Smooth muscle cell (in vitro differentiated cells): ENCODE measurements around the gene DNAJC15. TPM values are rescaled to one million over a fixed set of nuclear protein-coding genes. Genes with fewer than 3 reads are reported as not detected.

ENCODE experiments used
- DNase-seq: peaks from one replicate; lab custom pipeline; 2025; ENCODE audit not compliant: unreplicated experiment; lab: John Stamatoyannopoulos, UW
- H2AFZ ChIP-seq: fragments of 200-600 bp; sonication (generic); 2 replicates; pipeline ENCODE4 v1.6.0; 2016; ENCODE audit warnings: antibody characterized with exemption, low read depth, mild to moderate bottlenecking
- H3F3A ChIP-seq: fragments of 200-600 bp; sonication (generic); 2 replicates; pipeline ENCODE4 v1.6.0; 2017; ENCODE audit warnings: antibody characterized with exemption, low read depth
- H3K27ac ChIP-seq: fragments of 200-600 bp; sonication (generic); 2 replicates; pipeline ENCODE4 v1.5.1; 2016; ENCODE audit warnings: low read depth, mild to moderate bottlenecking
- H3K27me3 ChIP-seq: fragments of 200-600 bp; sonication (generic); 2 replicates; pipeline ENCODE4 v1.6.1; 2016; ENCODE audit warnings: low read depth, mild to moderate bottlenecking
- H3K36me3 ChIP-seq: fragments of 200-600 bp; sonication (generic); 2 replicates; pipeline ENCODE4 v1.5.1; 2016; ENCODE audit warnings: low read depth
- H3K4me1 ChIP-seq: fragments of 200-600 bp; sonication (generic); 2 replicates; pipeline ENCODE4 v1.5.1; 2016; ENCODE audit warnings: low read depth
- H3K4me2 ChIP-seq: fragments of 200-600 bp; sonication (generic); 2 replicates; pipeline ENCODE4 v1.6.0; 2016; ENCODE audit warnings: mild to moderate bottlenecking
- H3K4me3 ChIP-seq: fragments of 200-600 bp; sonication (generic); 2 replicates; pipeline ENCODE4 v1.5.1; 2016; ENCODE audit warnings: mild to moderate bottlenecking
- H3K79me2 ChIP-seq: fragments of 200-600 bp; sonication (generic); 2 replicates; pipeline ENCODE4 v1.6.0; 2016; ENCODE audit warnings: low read depth, mild to moderate bottlenecking
- H3K9ac ChIP-seq: fragments of 200-600 bp; sonication (generic); 2 replicates; pipeline ENCODE4 v1.6.0; 2016; ENCODE audit warnings: low read depth
- H3K9me3 ChIP-seq: fragments of 200-600 bp; sonication (generic); replicated peaks from 2 replicates; pipeline ENCODE4 v1.5.1; 2016; ENCODE audit warnings: low read depth
- H4K20me1 ChIP-seq: fragments of 200-600 bp; sonication (generic); 2 replicates; pipeline ENCODE4 v1.6.0; 2016; ENCODE audit warnings: low read depth
- WGBS: methylation state at CpG from one replicate; pipeline ENCODE4 v1.1.7; 2016; ENCODE audit warnings: low lambda C conversion rate; 5-methylcytosine and 5-hydroxymethylcytosine counted together
- polyA plus RNA-seq: library from polyadenylated mRNA; unstranded; fragments of >200 nt; fragmentation: Nextera tagmentation; extraction: Ambion mirVana; gene quantifications from 2 replicates; pipeline ENCODE4 v1.2.1, GENCODE V29; 2016
- total RNA-seq: library from RNA; depleted of rRNA; stranded (reverse); fragments of >200 nt; gene quantifications from 2 replicates; pipeline ENCODE4 v1.2.3, GENCODE V29; 2014
- TF ChIP-seq, protein P1 (sequence below): fragments of 200-600 bp; sonication (generic); IDR thresholded peaks from 2 replicates; pipeline ENCODE4 v1.5.1; 2017; ENCODE audit warnings: borderline replicate concordance, mild to moderate bottlenecking, antibody characterized with exemption; ENCODE audit not compliant: insufficient read depth, poor library complexity, severe bottlenecking

Gene DNAJC15
- total and polyA plus RNA-seq, 2 experiments from 2014 or later, result 4.4 to 6.9 TPM

DNA sequence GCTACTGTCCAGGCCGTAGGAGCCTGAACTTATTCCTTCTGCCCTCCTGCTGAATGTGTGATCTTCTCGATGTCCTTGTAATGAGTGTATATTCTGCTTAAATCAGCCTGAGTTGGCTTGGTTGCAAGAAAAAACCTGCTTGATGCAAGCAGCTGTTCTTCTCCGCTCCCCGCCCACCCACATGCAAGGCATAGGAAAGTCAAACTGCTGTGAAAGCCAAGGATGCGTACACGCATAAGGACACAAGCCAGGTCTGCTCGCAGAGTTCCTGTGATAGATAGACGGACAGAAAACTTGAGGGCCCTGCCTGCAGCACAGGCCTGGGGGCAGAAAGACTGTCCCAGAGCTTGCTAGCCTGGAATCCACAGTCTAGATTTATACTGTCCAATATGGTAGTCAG is 101.1 kb downstream of the DNAJC15 start:
- Histone ChIP-seq H3K4me2 (no peak overlapping the region), H3K4me1 (peaks cover 10% of the 10 kb centered on the region), H2AFZ (no peak overlapping the region), H3F3A (peaks cover 13% of the 10 kb centered on the region), H4K20me1 (no peaks in the 10 kb centered on the region), H3K27ac (no peak overlapping the region), H3K36me3 (no peaks in the 10 kb centered on the region), H3K9ac (no peak overlapping the region), H3K9me3 (no peaks in the 10 kb centered on the region), H3K4me3 (no peak overlapping the region), H3K27me3 (no peaks in the 10 kb centered on the region), H3K79me2 (no peaks in the 10 kb centered on the region)
- WGBS, result 92% methylated on average over 8 of the region's 8 CpGs
- TF ChIP-seq, protein P1, sequence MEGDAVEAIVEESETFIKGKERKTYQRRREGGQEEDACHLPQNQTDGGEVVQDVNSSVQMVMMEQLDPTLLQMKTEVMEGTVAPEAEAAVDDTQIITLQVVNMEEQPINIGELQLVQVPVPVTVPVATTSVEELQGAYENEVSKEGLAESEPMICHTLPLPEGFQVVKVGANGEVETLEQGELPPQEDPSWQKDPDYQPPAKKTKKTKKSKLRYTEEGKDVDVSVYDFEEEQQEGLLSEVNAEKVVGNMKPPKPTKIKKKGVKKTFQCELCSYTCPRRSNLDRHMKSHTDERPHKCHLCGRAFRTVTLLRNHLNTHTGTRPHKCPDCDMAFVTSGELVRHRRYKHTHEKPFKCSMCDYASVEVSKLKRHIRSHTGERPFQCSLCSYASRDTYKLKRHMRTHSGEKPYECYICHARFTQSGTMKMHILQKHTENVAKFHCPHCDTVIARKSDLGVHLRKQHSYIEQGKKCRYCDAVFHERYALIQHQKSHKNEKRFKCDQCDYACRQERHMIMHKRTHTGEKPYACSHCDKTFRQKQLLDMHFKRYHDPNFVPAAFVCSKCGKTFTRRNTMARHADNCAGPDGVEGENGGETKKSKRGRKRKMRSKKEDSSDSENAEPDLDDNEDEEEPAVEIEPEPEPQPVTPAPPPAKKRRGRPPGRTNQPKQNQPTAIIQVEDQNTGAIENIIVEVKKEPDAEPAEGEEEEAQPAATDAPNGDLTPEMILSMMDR, result no peak
- no peak for DNase-seq

DNA sequence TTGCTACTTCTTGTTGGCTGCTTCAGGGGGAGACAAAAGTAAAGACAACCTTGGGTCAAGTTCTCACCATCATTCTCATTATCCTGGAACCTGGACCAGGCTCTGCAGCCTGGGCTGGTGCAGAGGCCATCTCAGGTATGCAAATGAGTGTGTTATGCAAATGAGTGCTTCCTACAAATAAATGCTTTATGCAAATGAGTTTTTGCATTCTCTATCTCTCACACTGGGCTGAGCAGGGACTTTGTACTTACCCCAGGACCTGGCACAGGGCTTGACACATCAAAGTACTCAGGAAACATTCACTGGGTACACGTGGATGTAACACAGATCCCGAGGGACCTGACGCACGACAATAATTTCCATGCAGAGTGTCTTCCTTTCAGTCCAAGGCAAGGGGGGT is 103.0 kb downstream of the DNAJC15 start:
- peaks cover 13% of the 10 kb centered on the region for H3F3A ChIP-seq
- DNase-seq, result no peak
- TF ChIP-seq, protein P1, result no peak
- no peaks in the 10 kb centered on the region for H4K20me1 ChIP-seq
- H3K4me1 ChIP-seq, result peaks cover 10% of the 10 kb centered on the region
- H3K27ac ChIP-seq, result no peak overlapping the region
- H3K9me3 ChIP-seq, result no peaks in the 10 kb centered on the region
- H3K4me2 ChIP-seq, result no peak overlapping the region
- no peak overlapping the region for H3K9ac ChIP-seq
- no peaks in the 10 kb centered on the region for H3K27me3 ChIP-seq
- no peaks in the 10 kb centered on the region for H3K36me3 ChIP-seq
- no peak overlapping the region for H2AFZ ChIP-seq
- no peaks in the 10 kb centered on the region for H3K79me2 ChIP-seq
- H3K4me3 ChIP-seq, result no peak overlapping the region
- WGBS, result 87% methylated on average over 4 of the region's 4 CpGs

DNA sequence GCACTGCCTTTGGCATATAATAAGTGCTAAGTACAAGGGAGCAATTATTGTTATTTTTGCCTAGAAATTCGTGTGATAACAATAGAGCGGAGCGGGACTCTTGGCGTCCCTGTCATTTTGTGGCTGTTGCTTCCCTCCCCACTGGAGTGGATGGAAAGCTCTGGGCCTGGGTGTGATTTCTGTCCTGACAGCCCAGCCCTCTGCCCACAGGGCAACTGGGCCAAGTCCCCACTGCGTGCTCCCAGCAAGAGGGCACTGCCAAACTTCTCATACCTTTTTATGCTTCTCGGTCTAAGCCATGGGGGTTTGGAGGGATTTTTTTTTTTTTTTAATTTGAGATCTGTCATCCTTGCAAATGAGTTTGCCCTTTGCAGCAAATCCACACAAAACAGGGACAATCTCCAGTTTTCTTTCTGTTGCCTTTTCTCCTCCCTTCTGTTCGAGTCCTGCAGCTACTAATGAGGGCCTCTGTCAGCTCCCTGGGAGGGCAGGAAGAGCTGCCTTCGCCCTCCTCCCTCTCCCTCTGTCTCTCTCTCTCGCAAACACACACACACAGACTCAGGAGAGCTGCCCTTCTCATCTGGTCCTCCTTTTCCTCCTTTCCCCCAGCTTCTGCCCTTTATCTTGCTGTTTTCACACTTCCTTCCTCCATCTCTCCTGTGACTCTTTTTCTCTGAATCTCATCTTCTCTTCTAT is 103.9 kb downstream of the DNAJC15 start:
- 63% methylated on average over 9 of the region's 9 CpGs for WGBS
- H3K4me3 ChIP-seq, result no peak overlapping the region
- TF ChIP-seq, protein P1, result no peak
- no peaks in the 10 kb centered on the region for H4K20me1 ChIP-seq
- peak overlapping the region; percentile 23 for H3K4me2 ChIP-seq
- peaks cover 13% of the 10 kb centered on the region for H3F3A ChIP-seq
- no peaks in the 10 kb centered on the region for H3K9me3 ChIP-seq
- peak overlapping the region; percentile 75 for H2AFZ ChIP-seq
- H3K4me1 ChIP-seq, result peaks cover 15% of the 10 kb centered on the region
- peak overlapping the region; percentile 31 for H3K9ac ChIP-seq
- H3K79me2 ChIP-seq, result no peaks in the 10 kb centered on the region
- H3K27ac ChIP-seq, result peak overlapping the region; percentile 52
- H3K36me3 ChIP-seq, result no peaks in the 10 kb centered on the region
- no peaks in the 10 kb centered on the region for H3K27me3 ChIP-seq
- DNase-seq, result no peak

DNA sequence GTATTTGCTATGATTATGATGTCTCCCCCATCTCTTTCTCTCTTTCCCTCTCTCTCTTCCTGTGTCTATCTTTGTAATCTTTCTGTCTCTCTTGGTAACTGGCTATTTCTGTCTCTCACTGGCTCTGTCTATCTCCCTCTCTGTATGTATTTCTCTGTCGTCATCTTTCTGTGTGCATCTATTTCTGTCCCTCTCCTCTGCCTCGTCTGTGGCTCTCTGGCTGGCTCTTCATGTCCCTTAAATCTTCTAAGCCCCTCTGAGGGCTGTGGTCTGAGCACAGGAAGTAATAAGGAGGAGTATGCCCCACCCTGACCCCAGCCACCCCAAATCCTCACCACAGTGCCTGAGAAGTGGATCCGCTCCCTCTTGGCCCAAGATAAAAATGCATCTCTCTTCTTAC is 104.4 kb downstream of the DNAJC15 start:
- no peak for DNase-seq
- Histone ChIP-seq H3K4me1 (peaks cover 18% of the 10 kb centered on the region), H3K9me3 (no peaks in the 10 kb centered on the region), H3K4me2 (peak overlapping the region; percentile 23), H3F3A (peaks cover 13% of the 10 kb centered on the region), H2AFZ (peak overlapping the region; percentile 75), H3K79me2 (no peaks in the 10 kb centered on the region), H4K20me1 (no peaks in the 10 kb centered on the region), H3K36me3 (no peaks in the 10 kb centered on the region), H3K27ac (peak overlapping the region; percentile 52), H3K9ac (peak overlapping the region; percentile 31), H3K27me3 (no peaks in the 10 kb centered on the region), H3K4me3 (no peak overlapping the region)
- TF ChIP-seq, protein P1, result no peak
- WGBS, result 33% methylated on average over 3 of the region's 3 CpGs
